Heart left ventricle (tissue), 16 donors: Measurements from ENCODE around the gene TRIP12. TPM values are rescaled to one million over a fixed set of nuclear protein-coding genes. Genes with fewer than 3 reads are reported as not detected.

Experiments
- ATAC-seq, 4 donors: fragments of 200-7000 bp; cut with Tn5 transposase; one replicate each; pipeline ENCODE4 v1.9.1; 2020 to 2022; ENCODE audit warnings: moderate library complexity in 4 of 4, mild to moderate bottlenecking in 3 of 4, moderate number of reproducible peaks in 1 of 4
- DNase-seq, 5 donors: peaks; one replicate each; pipeline ENCODE4 v3.0.0-alpha.2; 2020
- H3K27ac ChIP-seq, 12 donors: fragments of 200-600 bp; sonication (generic) in 4 of 12; one replicate each; pipeline versions ENCODE4 v1.5.0 to v1.8.0; 2016 to 2022; ENCODE audit warnings: mild to moderate bottlenecking in 2 of 12
- H3K27me3 ChIP-seq, 9 donors: fragments of 200-600 bp; sonication (generic) in 2 of 9; one replicate each; pipeline versions ENCODE4 v1.5.1 to v1.8.0; 2016 to 2022; ENCODE audit warnings: mild to moderate bottlenecking in 3 of 9
- H3K36me3 ChIP-seq, 9 donors: fragments of 200-600 bp; sonication (generic) in 2 of 9; one replicate each; pipeline versions ENCODE4 v1.5.0 to v1.8.0; 2018 to 2022; ENCODE audit warnings: mild to moderate bottlenecking in 2 of 9
- H3K4me1 ChIP-seq, 12 donors: fragments of 200-600 bp; sonication (generic) in 4 of 12; one replicate each; pipeline versions ENCODE4 v1.5.0 to v1.8.0; 2016 to 2022; ENCODE audit warnings: mild to moderate bottlenecking in 3 of 12
- H3K4me3 ChIP-seq, 12 donors: fragments of 200-600 bp; sonication (generic) in 4 of 12; one replicate each; pipeline versions ENCODE4 v1.5.0 to v1.8.0; 2017 to 2022; ENCODE audit warnings: mild to moderate bottlenecking in 9 of 12, moderate library complexity in 4 of 12
- H3K9me3 ChIP-seq, 12 donors: fragments of 200-600 bp; sonication (generic) in 4 of 12; one replicate each; pipeline versions ENCODE4 v1.5.0 to v1.8.0; 2016 to 2022; ENCODE audit warnings: mild to moderate bottlenecking in 1 of 12
- POLR2A ChIP-seq, 2 donors: fragments of 450-650 bp; IDR thresholded peaks; one replicate each; pipeline ENCODE4 v1.6.1; 2017; ENCODE audit warnings: antibody characterized with exemption in 2 of 2, mild to moderate bottlenecking in 2 of 2, moderate library complexity in 2 of 2
- WGBS, 4 donors: extraction: QIAGEN DNeasy Blood & Tissue Kit in 2 of 4; methylation state at CpG; one replicate each; pipeline versions ENCODE4 v1.1.5 to v1.1.7; 2013 to 2018; 5-methylcytosine and 5-hydroxymethylcytosine counted together
- intact Hi-C, 10 donors: fragments of 100-400 bp; cut with DNase I; formaldehyde crosslinking; loops; one replicate each; pipeline versions ENCODE4 v1.11.1 to v1.14.2; 2022
- polyA plus RNA-seq, 2 donors: library from polyadenylated mRNA; stranded (reverse); fragments of 200-250 nt; gene quantifications; one replicate each; pipeline ENCODE4 v1.2.3, GENCODE V29; 2013
- total RNA-seq, 9 donors: library from RNA; depleted of rRNA in 2 of 9; stranded (reverse); fragments of >200 nt in 2 of 9; fragmentation: NEBNext Ultra II Directional in 3 of 9; extraction: Animal tissue kit (Norgen Biotek cat#: 25700) in 3 of 9; gene quantifications; one replicate each; pipeline versions ENCODE4 v1.1.0 to v1.2.4, GENCODE V29; 2016 to 2023
- TF ChIP-seq, protein P1 (sequence below), 12 donors: fragments of 200-600 bp; sonication (generic) in 4 of 12; IDR thresholded peaks; one replicate each; pipeline versions ENCODE4 v1.5.0 to v1.8.0; 2018 to 2022; ENCODE audit warnings: antibody characterized with exemption in 12 of 12, mild to moderate bottlenecking in 5 of 12
- donor health status: ischemic (EF 13 %, LVEDD 7.1; RV severe dilation, severe dysfunction).
- donor health status: healthy with polysubstance abuse.
- donor health status: DM: no; HTN: yes; CAD: no.
- donor health status: DM: no; HTN: no; CAD: no.
- donor health status: ischemic (EF 25% LVEDD 6.9; RV normal size, moderate dysfunction).
- donor health status: ischemic (EF 25% LVEDD 5.7; RV mildly dilated, moderate dysfunction).
- donor health status: healthy.
- donor health status: DM: yes; HTN: yes; CAD: no.
- donor health status: ischemic (EF 35%, LVEDD 5.7; RV mildly dilated, moderate dysfunction).
- donor health status: nonischemic (EF 11% LVEDD 7.7; RV severe dilation, severe dysfunction).
- donor health status: DM: yes; HTN: yes; CAD: no.
- donor health status: PGD.
- donor health status: ischemic (EF 29% LVEDD 5.4; RV normal size, mild dysfunction).
- donor health status: nonischemic (EF 23%, LVEDD 6.1; RV moderate dilation, normal function).

TRIP12 gene
- total and polyA plus RNA-seq, 11 donors, result 16.1 to 245 (median 193) TPM

DNA sequence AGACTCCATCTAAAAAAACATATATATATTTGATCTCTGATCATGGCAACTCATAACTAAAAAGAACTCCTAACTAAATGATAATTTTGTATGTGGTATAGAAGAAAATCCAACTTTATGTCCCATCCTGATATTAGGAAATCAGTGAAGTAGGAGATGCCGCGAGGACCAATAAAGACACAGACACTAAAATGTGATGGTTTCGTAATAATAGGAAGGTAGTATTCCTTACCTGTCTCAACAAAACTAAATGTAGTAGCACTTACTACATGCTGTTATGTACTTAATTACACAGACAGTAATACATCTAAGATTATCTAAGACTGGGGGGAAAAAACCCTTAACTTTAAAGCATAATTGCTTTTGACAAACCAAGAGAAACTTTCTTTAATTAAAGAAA, 63.5 kb downstream of the TRIP12 start:
- Histone ChIP-seq H3K36me3 (peaks cover 0 to 45% (median 38%) of the 10 kb centered on the region in 9 donors), H3K27me3 (no peaks in the 10 kb centered on the region), H3K4me3 (no peak overlapping the region), H3K27ac (no peak overlapping the region), H3K4me1 (peaks cover 0 to 16% (median 2%) of the 10 kb centered on the region in 12 donors), H3K9me3 (no peaks in the 10 kb centered on the region)
- intact Hi-C loops, result loop anchor here in 1 of 10 donors (10.0 kb wide), 1 partner anchor 46 kb away; no protein-coding TSS in a partner anchor
- TF ChIP-seq POLR2A (IDR thresholded peaks at IDR 0.05), result no peak
- TF ChIP-seq, protein P1, sequence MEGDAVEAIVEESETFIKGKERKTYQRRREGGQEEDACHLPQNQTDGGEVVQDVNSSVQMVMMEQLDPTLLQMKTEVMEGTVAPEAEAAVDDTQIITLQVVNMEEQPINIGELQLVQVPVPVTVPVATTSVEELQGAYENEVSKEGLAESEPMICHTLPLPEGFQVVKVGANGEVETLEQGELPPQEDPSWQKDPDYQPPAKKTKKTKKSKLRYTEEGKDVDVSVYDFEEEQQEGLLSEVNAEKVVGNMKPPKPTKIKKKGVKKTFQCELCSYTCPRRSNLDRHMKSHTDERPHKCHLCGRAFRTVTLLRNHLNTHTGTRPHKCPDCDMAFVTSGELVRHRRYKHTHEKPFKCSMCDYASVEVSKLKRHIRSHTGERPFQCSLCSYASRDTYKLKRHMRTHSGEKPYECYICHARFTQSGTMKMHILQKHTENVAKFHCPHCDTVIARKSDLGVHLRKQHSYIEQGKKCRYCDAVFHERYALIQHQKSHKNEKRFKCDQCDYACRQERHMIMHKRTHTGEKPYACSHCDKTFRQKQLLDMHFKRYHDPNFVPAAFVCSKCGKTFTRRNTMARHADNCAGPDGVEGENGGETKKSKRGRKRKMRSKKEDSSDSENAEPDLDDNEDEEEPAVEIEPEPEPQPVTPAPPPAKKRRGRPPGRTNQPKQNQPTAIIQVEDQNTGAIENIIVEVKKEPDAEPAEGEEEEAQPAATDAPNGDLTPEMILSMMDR (IDR thresholded peaks at IDR 0.05), result no peak
- DNase-seq (no peak), ATAC-seq (no peak)
- 93 to 99% (median 97%) methylated on average over 3 of the region's 3 CpGs for WGBS, 4 donors

DNA sequence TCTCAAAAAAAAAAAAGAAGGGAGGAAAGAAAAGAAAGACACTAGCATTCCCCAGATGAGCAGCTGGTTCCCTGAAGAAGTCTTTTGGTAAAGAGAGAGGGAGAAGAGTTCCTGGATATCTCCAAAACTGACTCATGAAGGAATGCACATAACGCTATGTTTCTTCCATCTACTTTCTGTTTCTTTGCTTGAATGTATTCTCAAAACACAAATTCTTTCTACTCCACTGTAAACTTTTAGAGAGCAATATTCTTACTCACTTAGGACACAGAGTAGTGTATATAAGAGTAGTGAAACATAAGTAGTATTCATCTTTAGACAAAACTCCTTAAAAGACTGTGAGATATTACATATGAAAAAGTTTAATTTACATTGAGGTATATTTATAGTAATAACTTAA, 64.2 kb downstream of the TRIP12 start:
- Histone ChIP-seq H3K27me3 (no peaks in the 10 kb centered on the region), H3K4me1 (peaks cover 0 to 21% (median 7%) of the 10 kb centered on the region in 12 donors), H3K9me3 (no peaks in the 10 kb centered on the region), H3K27ac (no peak overlapping the region), H3K4me3 (no peak overlapping the region), H3K36me3 (peaks cover 0 to 45% (median 38%) of the 10 kb centered on the region in 9 donors)
- TF ChIP-seq POLR2A (IDR thresholded peaks at IDR 0.05), result no peak
- TF ChIP-seq, protein P1 (IDR thresholded peaks at IDR 0.05), result no peak
- 94 to 100% (median 98%) methylated on average over 1 of the region's 1 CpG for WGBS, 4 donors
- no peak for ATAC-seq
- intact Hi-C loops, result loop anchor here in 1 of 10 donors (10.0 kb wide), 1 partner anchor 47 kb away; no protein-coding TSS in a partner anchor
- no peak for DNase-seq

DNA sequence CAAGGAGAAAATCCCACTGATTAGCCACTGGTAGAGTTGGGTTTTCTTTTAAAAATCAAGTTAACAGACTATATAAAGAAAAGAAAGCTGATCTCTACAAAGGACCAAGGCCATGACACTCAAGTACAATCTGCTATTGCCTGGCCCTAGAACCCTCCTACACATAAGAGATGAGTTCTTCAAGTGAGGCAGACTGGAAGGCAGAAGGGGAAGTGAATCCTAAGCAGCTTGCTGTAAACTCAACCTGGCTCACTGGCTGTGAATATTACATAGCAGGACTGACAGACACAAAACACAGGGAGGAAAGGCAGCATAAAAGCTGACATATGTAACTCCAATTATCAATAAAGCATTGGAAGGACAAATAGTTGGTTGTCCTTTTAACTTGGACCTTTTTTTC, 65.4 kb downstream of the TRIP12 start:
- Histone ChIP-seq H3K4me1 (peaks cover 0 to 33% (median 16%) of the 10 kb centered on the region in 12 donors), H3K27ac (no peak overlapping the region), H3K4me3 (no peak overlapping the region), H3K36me3 (peaks cover 0 to 46% (median 39%) of the 10 kb centered on the region in 9 donors), H3K9me3 (no peaks in the 10 kb centered on the region), H3K27me3 (no peaks in the 10 kb centered on the region)
- intact Hi-C loops, result loop anchor here in 1 of 10 donors (10.0 kb wide), 1 partner anchor 48 kb away; no protein-coding TSS in a partner anchor
- no peak for TF ChIP-seq POLR2A (IDR thresholded peaks at IDR 0.05)
- TF ChIP-seq, protein P1 (IDR thresholded peaks at IDR 0.05), result no peak
- no peak for DNase-seq
- ATAC-seq, result no peak

DNA sequence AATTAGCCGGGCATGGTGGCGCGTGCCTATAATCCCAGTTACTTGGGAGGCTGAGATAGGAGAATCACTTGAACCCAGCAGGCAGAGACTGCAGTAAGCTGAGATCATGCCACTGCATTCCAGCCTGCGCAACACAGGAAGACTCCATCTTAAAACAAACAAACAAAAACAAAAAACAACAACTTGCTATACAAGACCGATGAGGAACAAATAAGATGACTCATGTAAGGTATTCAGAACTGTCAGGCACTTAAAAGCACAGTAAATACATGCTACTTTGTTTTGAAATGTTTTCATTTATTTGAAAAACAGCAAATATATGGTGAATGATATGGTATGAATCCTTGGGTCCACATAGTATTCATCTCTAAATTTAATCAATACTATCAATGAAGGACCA, 66.7 kb downstream of the TRIP12 start:
- peaks cover 0 to 33% (median 16%) of the 10 kb centered on the region in 12 donors for H3K4me1 ChIP-seq
- 91 to 95% (median 92%) methylated on average over 5 of the region's 5 CpGs for WGBS, 4 donors
- no peaks in the 10 kb centered on the region for H3K27me3 ChIP-seq
- intact Hi-C loops, result loop anchor here in 1 of 10 donors (10.0 kb wide), 1 partner anchor 50 kb away; no protein-coding TSS in a partner anchor
- no peak overlapping the region for H3K27ac ChIP-seq
- peaks cover 0 to 51% (median 39%) of the 10 kb centered on the region in 9 donors for H3K36me3 ChIP-seq
- no peak for ATAC-seq
- no peak for TF ChIP-seq POLR2A (IDR thresholded peaks at IDR 0.05)
- TF ChIP-seq, protein P1 (IDR thresholded peaks at IDR 0.05), result no peak
- no peak overlapping the region for H3K4me3 ChIP-seq
- no peaks in the 10 kb centered on the region for H3K9me3 ChIP-seq
- no peak for DNase-seq
